Uterus (tissue), 2 donors: ENCODE measurements around the gene SRSF5.
"Not testable (repeated sequence)": the region's sequence is repeated elsewhere in the genome, so short reads cannot be mapped to it uniquely, and the experiment has no call there.

Experiments used
- CTCF ChIP-seq, 4 experiments: fragments of 200-600 bp in 2 of 4; fragments of 450-650 bp in 2 of 4; sonication (generic) in 2 of 4; IDR thresholded peaks; one replicate each; pipeline ENCODE4 v1.5.1; 2016 to 2019; ENCODE audit warnings: antibody characterized with exemption in 4 of 4, mild to moderate bottlenecking in 2 of 4, moderate library complexity in 1 of 4
- POLR2A ChIP-seq, 2 donors: fragments of 450-650 bp; IDR thresholded peaks; one replicate each; pipeline ENCODE4 v1.6.1; 2016; ENCODE audit warnings: antibody characterized with exemption in 2 of 2, mild to moderate bottlenecking in 1 of 2, moderate library complexity in 1 of 2

DNA sequence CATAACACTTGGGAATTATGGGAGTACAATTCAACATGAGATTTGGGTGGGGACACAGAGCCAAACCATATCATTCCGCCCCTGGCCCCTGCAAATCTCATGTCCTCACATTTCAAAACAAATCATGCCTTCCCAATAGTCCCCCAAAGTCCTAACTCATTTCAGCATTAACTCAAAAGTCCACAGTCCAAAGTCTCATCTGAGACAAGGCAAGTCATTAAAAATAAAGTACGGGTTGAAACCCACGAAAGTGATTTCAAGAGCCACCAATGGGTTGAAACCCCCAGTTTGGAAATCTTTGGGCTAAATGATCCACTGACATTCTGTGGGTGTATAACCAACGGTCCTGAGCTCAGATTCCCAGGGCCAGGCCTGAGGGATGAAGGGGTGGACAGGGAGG lies 30.5 kb upstream of the SRSF5 start:
- not testable (repeated sequence) for TF ChIP-seq CTCF, POLR2A (IDR thresholded peaks at IDR 0.05)
